ENCODE results near the gene HDAC7. TPM values are rescaled to one million over a fixed set of nuclear protein-coding genes. Genes with fewer than 3 reads are reported as not detected.

Gene HDAC7
- total RNA-seq, 1 donor from 2014 or later = 76.1 TPM

DNA sequence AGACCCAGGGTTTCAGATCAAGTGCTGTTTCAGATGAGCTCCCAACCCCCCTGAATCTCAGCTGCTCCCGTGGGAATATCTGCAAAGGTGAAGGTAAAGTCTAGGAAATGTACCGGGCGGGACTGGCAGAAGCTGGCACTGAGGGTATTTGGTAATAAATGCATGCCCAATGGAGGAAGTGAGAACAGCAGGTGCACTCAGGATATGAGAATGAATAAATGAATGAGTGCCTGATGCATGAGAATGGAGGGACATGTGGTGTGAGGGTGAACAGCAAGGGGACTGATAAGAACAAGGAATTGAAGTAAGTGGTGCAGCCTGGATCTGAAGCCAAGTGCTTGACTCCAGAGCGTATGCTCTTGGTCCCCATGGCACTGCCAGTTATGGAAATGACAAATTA lies 72.6 kb downstream of the HDAC7 start:
- Mint-ChIP-seq H3K27ac (no peak overlapping the region), H3K4me1 (ENCODE audit: unreplicated experiment) (peaks cover 18% of the 10 kb centered on the region), H3K4me3 (no peak overlapping the region), H3K27me3 (no peaks in the 10 kb centered on the region), H3K36me3 (no peaks in the 10 kb centered on the region), H3K9me3 (no peaks in the 10 kb centered on the region)
- DNase-seq (ENCODE audit: extremely low spot score, unreplicated experiment) = no peak
- TF ChIP-seq, protein P1, sequence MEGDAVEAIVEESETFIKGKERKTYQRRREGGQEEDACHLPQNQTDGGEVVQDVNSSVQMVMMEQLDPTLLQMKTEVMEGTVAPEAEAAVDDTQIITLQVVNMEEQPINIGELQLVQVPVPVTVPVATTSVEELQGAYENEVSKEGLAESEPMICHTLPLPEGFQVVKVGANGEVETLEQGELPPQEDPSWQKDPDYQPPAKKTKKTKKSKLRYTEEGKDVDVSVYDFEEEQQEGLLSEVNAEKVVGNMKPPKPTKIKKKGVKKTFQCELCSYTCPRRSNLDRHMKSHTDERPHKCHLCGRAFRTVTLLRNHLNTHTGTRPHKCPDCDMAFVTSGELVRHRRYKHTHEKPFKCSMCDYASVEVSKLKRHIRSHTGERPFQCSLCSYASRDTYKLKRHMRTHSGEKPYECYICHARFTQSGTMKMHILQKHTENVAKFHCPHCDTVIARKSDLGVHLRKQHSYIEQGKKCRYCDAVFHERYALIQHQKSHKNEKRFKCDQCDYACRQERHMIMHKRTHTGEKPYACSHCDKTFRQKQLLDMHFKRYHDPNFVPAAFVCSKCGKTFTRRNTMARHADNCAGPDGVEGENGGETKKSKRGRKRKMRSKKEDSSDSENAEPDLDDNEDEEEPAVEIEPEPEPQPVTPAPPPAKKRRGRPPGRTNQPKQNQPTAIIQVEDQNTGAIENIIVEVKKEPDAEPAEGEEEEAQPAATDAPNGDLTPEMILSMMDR (conservative IDR thresholded peaks at IDR 0.05) = no peak

DNA sequence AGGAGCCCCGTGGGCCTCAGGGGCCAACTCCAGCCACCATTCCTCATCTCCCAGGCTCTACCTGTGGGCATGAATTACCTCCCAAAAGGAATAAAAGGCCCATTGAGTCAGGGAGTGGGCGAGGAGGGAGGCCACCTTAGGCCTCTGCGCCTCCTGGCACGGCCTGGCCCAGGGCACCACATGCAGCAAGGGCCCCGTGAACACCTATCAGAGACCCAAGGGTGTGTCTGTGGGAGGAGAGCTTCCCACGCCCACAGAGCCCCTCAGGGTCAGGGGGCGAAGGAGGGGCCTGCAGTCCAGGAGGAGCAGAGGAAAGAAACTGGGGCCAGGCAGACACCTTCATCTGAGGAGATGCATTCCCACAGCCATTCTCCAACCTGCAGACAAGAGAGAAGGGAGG lies 73.2 kb downstream of the HDAC7 start:
- Mint-ChIP-seq H3K36me3 (no peaks in the 10 kb centered on the region), H3K27me3 (no peaks in the 10 kb centered on the region), H3K4me1 (ENCODE audit: unreplicated experiment) (peaks cover 18% of the 10 kb centered on the region), H3K4me3 (no peak overlapping the region), H3K9me3 (no peaks in the 10 kb centered on the region), H3K27ac (no peak overlapping the region)
- DNase-seq (ENCODE audit: extremely low spot score, unreplicated experiment) = no peak
- TF ChIP-seq, protein P1 (conservative IDR thresholded peaks at IDR 0.05) = no peak

DNA sequence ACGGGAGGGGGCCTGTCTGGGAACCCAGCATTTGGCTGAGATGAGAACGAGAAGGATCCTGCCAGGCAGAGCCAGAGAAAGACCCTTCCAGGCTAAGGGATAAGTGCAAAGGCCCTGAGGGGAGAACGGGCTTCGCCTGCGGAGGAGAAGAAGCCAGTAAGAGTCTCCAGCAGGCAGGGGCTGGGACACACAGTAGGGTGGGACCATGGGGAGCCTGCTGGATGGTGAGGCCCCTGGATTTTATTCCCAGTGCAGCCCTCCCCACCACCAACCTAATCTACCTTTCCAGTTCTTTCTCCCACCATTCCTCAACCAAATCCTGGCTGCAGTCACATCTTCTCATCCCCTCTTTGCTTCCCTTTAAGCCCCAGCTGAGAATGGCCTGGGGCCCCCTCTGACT lies 73.6 kb downstream of the HDAC7 start:
- Mint-ChIP-seq H3K27me3 (no peaks in the 10 kb centered on the region), H3K9me3 (no peaks in the 10 kb centered on the region), H3K4me3 (no peak overlapping the region), H3K36me3 (no peaks in the 10 kb centered on the region), H3K4me1 (ENCODE audit: unreplicated experiment) (peaks cover 22% of the 10 kb centered on the region), H3K27ac (no peak overlapping the region)
- TF ChIP-seq, protein P1 (conservative IDR thresholded peaks at IDR 0.05) = no peak
- DNase-seq (ENCODE audit: extremely low spot score, unreplicated experiment) = no peak

DNA sequence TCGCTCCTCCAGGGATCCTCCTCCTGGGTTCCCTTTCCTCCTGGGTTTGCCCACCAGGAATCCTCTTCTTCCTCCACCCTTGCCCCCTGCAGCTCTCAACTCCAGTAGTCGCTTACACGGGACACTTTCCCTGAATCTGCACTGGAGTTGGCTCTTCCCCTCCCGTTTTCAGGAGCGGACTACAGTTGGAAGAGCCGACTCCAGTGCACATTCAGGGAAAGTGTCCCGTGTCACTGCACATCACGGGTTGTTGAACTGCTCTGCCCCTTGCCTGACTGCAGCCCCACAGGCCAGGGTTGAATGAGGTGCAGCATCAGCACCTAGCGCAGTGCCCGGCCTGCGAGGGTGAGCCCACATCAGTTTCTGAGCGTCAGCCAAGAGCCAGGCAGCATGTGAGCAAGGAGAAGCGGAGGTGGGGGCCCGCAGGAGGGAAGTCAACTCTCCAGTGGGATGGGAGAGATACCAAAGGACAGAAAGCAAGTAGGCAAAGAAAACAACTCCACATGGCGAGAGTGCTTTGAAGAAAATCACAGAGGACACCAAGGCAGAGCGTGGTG lies 74.1 kb downstream of the HDAC7 start:
- Mint-ChIP-seq H3K4me3 (no peak overlapping the region), H3K4me1 (ENCODE audit: unreplicated experiment) (peaks cover 23% of the 10 kb centered on the region), H3K27me3 (no peaks in the 10 kb centered on the region), H3K36me3 (no peaks in the 10 kb centered on the region), H3K27ac (no peak overlapping the region), H3K9me3 (no peaks in the 10 kb centered on the region)
- no peak for DNase-seq (ENCODE audit: extremely low spot score, unreplicated experiment)
- TF ChIP-seq, protein P1 (conservative IDR thresholded peaks at IDR 0.05) = no peak

DNA sequence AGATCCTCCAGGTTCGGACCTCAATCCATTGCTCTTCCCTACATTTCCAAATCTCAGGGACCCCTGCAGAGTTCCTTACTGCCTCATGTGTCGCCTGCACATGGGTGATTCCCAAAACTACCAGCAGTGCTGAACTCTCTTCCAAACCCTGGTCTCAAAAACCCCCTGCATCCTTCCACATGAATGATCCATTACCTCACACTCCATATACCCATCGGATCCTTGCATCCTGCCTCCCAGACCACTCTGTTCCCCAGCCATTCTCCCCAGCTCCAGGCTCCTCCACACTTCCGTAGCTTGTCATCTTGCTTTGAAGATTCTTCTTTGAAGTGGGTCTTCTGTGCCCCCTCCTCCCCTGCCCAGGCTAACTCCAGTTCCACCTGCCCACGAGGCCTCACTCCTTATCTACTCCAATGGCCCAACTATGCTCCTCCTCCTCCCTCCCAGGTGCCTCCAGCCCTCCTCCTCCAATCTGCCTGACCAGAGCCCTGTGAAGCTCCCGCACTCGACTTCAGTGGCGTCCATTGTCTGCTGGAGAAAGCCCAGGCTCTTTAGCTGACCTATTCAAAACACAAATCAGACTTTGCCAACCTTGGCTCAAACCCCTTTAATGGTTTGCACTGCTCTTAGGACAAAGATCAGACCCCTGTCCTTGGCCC lies 74.8 kb downstream of the HDAC7 start:
- Mint-ChIP-seq H3K4me3 (no peak overlapping the region), H3K27ac (no peak overlapping the region), H3K9me3 (no peaks in the 10 kb centered on the region), H3K27me3 (no peaks in the 10 kb centered on the region), H3K4me1 (ENCODE audit: unreplicated experiment) (peaks cover 23% of the 10 kb centered on the region), H3K36me3 (no peaks in the 10 kb centered on the region)
- no peak for DNase-seq (ENCODE audit: extremely low spot score, unreplicated experiment)
- TF ChIP-seq, protein P1 (conservative IDR thresholded peaks at IDR 0.05) = no peak

Measured in type B pancreatic cell (in vitro differentiated cells).